Measurements from ENCODE around the gene CATSPERD.

- TF ChIP-seq ATF3 (IDR thresholded peaks at IDR 0.05) = no peak
- TF ChIP-seq ATF3 (CRISPR knock-in tag; conservative IDR thresholded peaks at IDR 0.05) = no peak
- no peak for TF ChIP-seq TBL1XR1 (IDR thresholded peaks at IDR 0.05; ENCODE audit: low read length in 2 of 2)
- no peak for TF ChIP-seq ZNF3 (CRISPR knock-in tag; IDR thresholded peaks at IDR 0.05)
- no peak for TF ChIP-seq PATZ1 (CRISPR knock-in tag; IDR thresholded peaks at IDR 0.05; ENCODE audit: borderline replicate concordance)
- no peak for TF ChIP-seq POLR3A (IDR thresholded peaks at IDR 0.05; ENCODE audit: borderline replicate concordance, extremely low read depth, insufficient read depth, insufficient read length)
- TF ChIP-seq POLR2A (conservative IDR thresholded peaks at IDR 0.05) = peak; percentile 52; the same call in 1 of the 2 replicates
- TF ChIP-seq BMI1 (IDR thresholded peaks at IDR 0.05; ENCODE audit: low read length) = no peak
- peak; percentile 32 for TF ChIP-seq RBFOX2 (IDR thresholded peaks at IDR 0.05; ENCODE audit: low read depth, low read length)
Observed at GRCh38 chr19:5700455-5701092, 19.9 kb upstream of the CATSPERD start.

Measured in K562 (cell line).